GM10266 (cell line): ENCODE results near the gene GUCY2D.

Experiments used
- DNase-seq: peaks from one replicate; pipeline ENCODE4 v3.0.0; 2012; ENCODE audit errors: extremely low spot score
- CTCF ChIP-seq: IDR thresholded peaks from 2 replicates; pipeline ENCODE4 v1.5.1; 2012; ENCODE audit warnings: mild to moderate bottlenecking, low read depth; ENCODE audit not compliant: control insufficient read depth, insufficient read depth; ENCODE audit errors: missing control alignments

Gene GUCY2D

GRCh38 chr17:8063761-8064534, 61.5 kb downstream of the GUCY2D start:
- DNase-seq, result no peak
- TF ChIP-seq CTCF, result no peak

- TF ChIP-seq CTCF, result no peak
- DNase-seq, result no peak
Observed at GRCh38 chr17:8064561-8065019, 62.2 kb downstream of the GUCY2D start.

GRCh38 chr17:8066841-8067775, 64.7 kb downstream of the GUCY2D start:
- TF ChIP-seq CTCF, result no peak
- DNase-seq, result no peak

GRCh38 chr17:8067806-8068205, 65.4 kb downstream of the GUCY2D start:
- no peak for TF ChIP-seq CTCF

GRCh38 chr17:8068736-8069586, 66.5 kb downstream of the GUCY2D start:
- no peak for DNase-seq
- TF ChIP-seq CTCF, result no peak

More at GRCh38 chr17:8067806-8068205, 65.4 kb downstream of the GUCY2D start:
- DNase-seq, result no peak

- no peak for DNase-seq
- no peak for TF ChIP-seq CTCF
Observed at GRCh38 chr17:8069587-8069860, 67.1 kb downstream of the GUCY2D start.
